ENCODE measurements around the gene ATP2B1.

The ATP2B1 gene

DNA sequence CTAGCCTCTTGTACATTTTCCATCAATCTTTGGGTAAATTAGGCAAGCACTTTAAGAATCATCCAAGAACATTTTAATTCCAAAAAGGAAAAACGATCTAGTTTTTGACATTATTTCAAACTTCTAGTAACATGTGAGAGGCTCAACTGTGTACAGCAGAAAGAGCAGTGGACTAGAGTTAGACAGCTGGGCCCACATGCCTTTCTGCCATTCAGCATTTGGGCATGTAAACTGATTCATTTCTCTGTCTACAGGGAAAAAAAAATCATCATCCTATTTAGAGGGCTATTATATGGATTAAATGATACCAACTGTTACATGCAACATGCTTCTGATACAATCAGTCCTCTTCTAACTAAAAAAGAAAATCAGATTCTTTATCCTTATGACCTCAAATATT lies 17.7 kb downstream of the ATP2B1 start:
- Histone ChIP-seq H3K4me3 (ENCODE audit: low read depth, low read length) (no peak overlapping the region), H3K36me3 (ENCODE audit: control insufficient read depth in 2 of 2, insufficient read depth in 1 of 2, low read length in 2 of 2) (no peaks in the 10 kb centered on the region), H3K9me3 (ENCODE audit: control insufficient read depth, insufficient read depth, low read depth, low read length) (no peaks in the 10 kb centered on the region), H3K27ac (ENCODE audit: extremely low read depth, low read depth, low read length) (no peak overlapping the region), H3K4me1 (ENCODE audit: control insufficient read depth, insufficient read depth, low read length) (peaks cover 7% of the 10 kb centered on the region)
- ChIA-PET CTCF (interaction anchor here (0.6 kb wide), 1 partner anchor 19 kb away, joined by 3 read pairs; no protein-coding TSS in a partner anchor), POLR2A (no interaction called here)
- TF ChIP-seq ZNF248 (tag by site-specific recombination; IDR thresholded peaks at IDR 0.05) (no peak), ZBTB17 (tag by site-specific recombination; IDR thresholded peaks at IDR 0.05) (no peak), WT1 (tag by site-specific recombination; IDR thresholded peaks at IDR 0.05) (no peak), SP2 (tag by site-specific recombination; IDR thresholded peaks at IDR 0.05) (no peak), ZNF214 (tag by site-specific recombination; IDR thresholded peaks at IDR 0.05; ENCODE audit: borderline replicate concordance) (no peak), FEZF1 (tag by site-specific recombination; IDR thresholded peaks at IDR 0.05) (no peak), ZNF335 (tag by site-specific recombination; conservative IDR thresholded peaks at IDR 0.05) (no peak), ZNF157 (tag by site-specific recombination; IDR thresholded peaks at IDR 0.05) (no peak), ZNF311 (tag by site-specific recombination; IDR thresholded peaks at IDR 0.05; ENCODE audit: borderline replicate concordance) (no peak), ZNF223 (tag by site-specific recombination; IDR thresholded peaks at IDR 0.05) (no peak), SCRT1 (tag by site-specific recombination; IDR thresholded peaks at IDR 0.05; ENCODE audit: borderline replicate concordance) (no peak), ZNF169 (tag by site-specific recombination; IDR thresholded peaks at IDR 0.05) (no peak), ZNF426 (tag by site-specific recombination; IDR thresholded peaks at IDR 0.05) (no peak), ZNF121 (tag by site-specific recombination; IDR thresholded peaks at IDR 0.05) (no peak), ZSCAN23 (tag by site-specific recombination; IDR thresholded peaks at IDR 0.05) (no peak)
- TF ChIP-seq, protein P1, sequence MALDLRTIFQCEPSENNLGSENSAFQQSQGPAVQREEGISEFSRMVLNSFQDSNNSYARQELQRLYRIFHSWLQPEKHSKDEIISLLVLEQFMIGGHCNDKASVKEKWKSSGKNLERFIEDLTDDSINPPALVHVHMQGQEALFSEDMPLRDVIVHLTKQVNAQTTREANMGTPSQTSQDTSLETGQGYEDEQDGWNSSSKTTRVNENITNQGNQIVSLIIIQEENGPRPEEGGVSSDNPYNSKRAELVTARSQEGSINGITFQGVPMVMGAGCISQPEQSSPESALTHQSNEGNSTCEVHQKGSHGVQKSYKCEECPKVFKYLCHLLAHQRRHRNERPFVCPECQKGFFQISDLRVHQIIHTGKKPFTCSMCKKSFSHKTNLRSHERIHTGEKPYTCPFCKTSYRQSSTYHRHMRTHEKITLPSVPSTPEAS (tag by site-specific recombination; IDR thresholded peaks at IDR 0.05) = no peak
- TF ChIP-seq, protein P2, sequence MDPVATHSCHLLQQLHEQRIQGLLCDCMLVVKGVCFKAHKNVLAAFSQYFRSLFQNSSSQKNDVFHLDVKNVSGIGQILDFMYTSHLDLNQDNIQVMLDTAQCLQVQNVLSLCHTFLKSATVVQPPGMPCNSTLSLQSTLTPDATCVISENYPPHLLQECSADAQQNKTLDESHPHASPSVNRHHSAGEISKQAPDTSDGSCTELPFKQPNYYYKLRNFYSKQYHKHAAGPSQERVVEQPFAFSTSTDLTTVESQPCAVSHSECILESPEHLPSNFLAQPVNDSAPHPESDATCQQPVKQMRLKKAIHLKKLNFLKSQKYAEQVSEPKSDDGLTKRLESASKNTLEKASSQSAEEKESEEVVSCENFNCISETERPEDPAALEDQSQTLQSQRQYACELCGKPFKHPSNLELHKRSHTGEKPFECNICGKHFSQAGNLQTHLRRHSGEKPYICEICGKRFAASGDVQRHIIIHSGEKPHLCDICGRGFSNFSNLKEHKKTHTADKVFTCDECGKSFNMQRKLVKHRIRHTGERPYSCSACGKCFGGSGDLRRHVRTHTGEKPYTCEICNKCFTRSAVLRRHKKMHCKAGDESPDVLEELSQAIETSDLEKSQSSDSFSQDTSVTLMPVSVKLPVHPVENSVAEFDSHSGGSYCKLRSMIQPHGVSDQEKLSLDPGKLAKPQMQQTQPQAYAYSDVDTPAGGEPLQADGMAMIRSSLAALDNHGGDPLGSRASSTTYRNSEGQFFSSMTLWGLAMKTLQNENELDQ (tag by site-specific recombination; IDR thresholded peaks at IDR 0.05; ENCODE audit: low read depth) = no peak
- TF ChIP-seq, protein P3, sequence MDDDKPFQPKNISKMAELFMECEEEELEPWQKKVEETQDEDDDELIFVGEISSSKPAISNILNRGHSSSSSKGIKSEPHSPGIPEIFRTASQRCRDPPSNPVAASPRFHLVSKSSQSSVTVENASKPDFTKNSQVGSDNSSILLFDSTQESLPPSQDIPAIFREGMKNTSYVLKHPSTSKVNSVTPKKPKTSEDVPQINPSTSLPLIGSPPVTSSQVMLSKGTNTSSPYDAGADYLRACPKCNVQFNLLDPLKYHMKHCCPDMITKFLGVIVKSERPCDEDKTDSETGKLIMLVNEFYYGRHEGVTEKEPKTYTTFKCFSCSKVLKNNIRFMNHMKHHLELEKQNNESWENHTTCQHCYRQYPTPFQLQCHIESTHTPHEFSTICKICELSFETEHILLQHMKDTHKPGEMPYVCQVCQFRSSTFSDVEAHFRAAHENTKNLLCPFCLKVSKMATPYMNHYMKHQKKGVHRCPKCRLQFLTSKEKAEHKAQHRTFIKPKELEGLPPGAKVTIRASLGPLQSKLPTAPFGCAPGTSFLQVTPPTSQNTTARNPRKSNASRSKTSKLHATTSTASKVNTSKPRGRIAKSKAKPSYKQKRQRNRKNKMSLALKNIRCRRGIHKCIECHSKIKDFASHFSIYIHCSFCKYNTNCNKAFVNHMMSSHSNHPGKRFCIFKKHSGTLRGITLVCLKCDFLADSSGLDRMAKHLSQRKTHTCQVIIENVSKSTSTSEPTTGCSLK (tag by site-specific recombination; IDR thresholded peaks at IDR 0.05) = no peak
- TF ChIP-seq, protein P4, sequence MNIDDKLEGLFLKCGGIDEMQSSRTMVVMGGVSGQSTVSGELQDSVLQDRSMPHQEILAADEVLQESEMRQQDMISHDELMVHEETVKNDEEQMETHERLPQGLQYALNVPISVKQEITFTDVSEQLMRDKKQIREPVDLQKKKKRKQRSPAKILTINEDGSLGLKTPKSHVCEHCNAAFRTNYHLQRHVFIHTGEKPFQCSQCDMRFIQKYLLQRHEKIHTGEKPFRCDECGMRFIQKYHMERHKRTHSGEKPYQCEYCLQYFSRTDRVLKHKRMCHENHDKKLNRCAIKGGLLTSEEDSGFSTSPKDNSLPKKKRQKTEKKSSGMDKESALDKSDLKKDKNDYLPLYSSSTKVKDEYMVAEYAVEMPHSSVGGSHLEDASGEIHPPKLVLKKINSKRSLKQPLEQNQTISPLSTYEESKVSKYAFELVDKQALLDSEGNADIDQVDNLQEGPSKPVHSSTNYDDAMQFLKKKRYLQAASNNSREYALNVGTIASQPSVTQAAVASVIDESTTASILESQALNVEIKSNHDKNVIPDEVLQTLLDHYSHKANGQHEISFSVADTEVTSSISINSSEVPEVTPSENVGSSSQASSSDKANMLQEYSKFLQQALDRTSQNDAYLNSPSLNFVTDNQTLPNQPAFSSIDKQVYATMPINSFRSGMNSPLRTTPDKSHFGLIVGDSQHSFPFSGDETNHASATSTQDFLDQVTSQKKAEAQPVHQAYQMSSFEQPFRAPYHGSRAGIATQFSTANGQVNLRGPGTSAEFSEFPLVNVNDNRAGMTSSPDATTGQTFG (tag by site-specific recombination; IDR thresholded peaks at IDR 0.05; ENCODE audit: borderline replicate concordance) = no peak

Data from HEK293 (cell line).